Mucosa of rectum (tissue), 2 donors: Measurements from ENCODE around the gene NBPF1.
A peak's percentile ranks its signal among the peaks of the same experiment; 100 is the strongest.
"Not testable (repeated sequence)": the region's sequence is repeated elsewhere in the genome, so short reads cannot be mapped to it uniquely, and the experiment has no call there.

Source experiments
- H3K27ac ChIP-seq, 2 donors: one replicate each; pipeline ENCODE4 v1.7.0; 2013; ENCODE audit warnings: inconsistent platforms in 2 of 2, low read depth in 2 of 2, low read length in 2 of 2
- H3K27me3 ChIP-seq, 2 donors: one replicate each; pipeline ENCODE4 v1.7.0; 2013; ENCODE audit warnings: low read length in 2 of 2; ENCODE audit not compliant: control insufficient read depth in 2 of 2, insufficient read depth in 2 of 2
- H3K36me3 ChIP-seq, 2 donors: one replicate each; pipeline ENCODE4 v1.7.0; 2013; ENCODE audit warnings: low read length in 2 of 2; ENCODE audit not compliant: control insufficient read depth in 2 of 2, insufficient read depth in 2 of 2
- H3K4me1 ChIP-seq, 2 donors: one replicate each; pipeline ENCODE4 v1.7.0; 2013; ENCODE audit warnings: low read length in 2 of 2, mild to moderate bottlenecking in 1 of 2; ENCODE audit not compliant: control insufficient read depth in 2 of 2, insufficient read depth in 2 of 2
- H3K4me3 ChIP-seq, 2 donors: one replicate each; pipeline ENCODE4 v1.7.0; 2013; ENCODE audit warnings: low read length in 2 of 2
- H3K9ac ChIP-seq, 2 donors: one replicate each; pipeline ENCODE4 v1.7.0; 2013; ENCODE audit warnings: low read length in 2 of 2, low read depth in 1 of 2, mild to moderate bottlenecking in 1 of 2
- H3K9me3 ChIP-seq, 2 donors: one replicate each; pipeline ENCODE4 v1.7.0; 2013; ENCODE audit warnings: low read length in 2 of 2; ENCODE audit not compliant: control insufficient read depth in 2 of 2
- donor health status: healthy.
- donor health status: Normal muscosa, but diverticular disease.

NBPF1 gene

DNA sequence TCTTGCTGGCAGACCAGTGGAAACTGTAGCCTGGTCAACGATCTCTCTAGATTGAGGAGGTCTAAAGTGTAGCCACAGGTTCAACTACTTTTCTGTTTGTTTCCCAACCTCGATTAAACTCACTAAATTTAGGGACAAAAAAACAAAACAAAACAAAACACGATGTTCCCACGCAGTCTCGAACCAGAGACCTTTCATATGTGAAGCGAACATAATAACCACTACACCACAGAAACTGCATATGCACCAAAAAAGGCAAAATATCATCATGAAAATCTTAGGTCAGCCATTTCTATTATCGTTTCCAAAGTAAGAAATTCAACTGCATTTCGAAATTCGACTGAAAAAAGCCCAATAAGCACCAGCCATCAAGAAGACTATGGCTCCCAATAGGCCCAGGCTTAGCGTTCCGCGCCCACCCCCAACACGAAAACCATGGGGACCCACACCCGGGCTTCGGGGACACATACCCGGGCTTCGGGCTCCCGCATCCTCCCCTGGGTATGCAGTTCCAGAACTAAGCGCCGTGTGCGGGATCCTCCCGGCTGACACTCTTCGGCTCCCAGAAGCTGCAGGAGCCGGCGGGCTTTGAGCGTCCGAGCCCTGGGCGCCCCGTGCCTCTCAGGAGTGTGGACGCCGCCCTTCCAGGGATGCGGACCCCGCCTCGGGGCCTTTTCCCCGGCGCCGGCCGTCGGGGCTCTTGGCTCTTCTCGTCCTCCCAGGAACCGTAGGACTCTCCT is 65.7 kb downstream of the NBPF1 start:
- H3K4me1 ChIP-seq, H3K4me3 ChIP-seq: not testable (repeated sequence)

DNA sequence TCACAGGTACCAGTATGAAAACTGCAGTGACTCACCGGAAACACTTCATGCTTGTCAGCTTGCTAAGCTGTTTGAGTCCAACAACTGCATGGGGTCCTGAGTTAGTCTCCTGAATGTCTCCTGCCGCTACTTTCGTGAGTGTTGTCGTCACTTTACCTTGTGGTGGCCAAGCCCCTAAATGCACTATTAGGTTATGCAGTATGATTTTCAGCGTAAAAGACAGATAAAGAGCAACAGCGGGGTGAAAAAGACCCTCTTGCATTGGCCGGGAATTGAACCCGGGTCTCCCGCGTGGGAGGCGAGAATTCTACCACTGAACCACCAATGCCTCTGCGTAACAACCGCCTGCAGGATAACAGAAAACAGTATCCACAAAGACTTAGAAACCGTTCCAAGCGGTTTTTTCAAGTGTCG is 67.7 kb downstream of the NBPF1 start:
- H3K4me1 ChIP-seq, H3K4me3 ChIP-seq, H3K9ac ChIP-seq, H3K9me3 ChIP-seq, H3K27me3 ChIP-seq, H3K36me3 ChIP-seq, H3K27ac ChIP-seq: not testable (repeated sequence)

More for the DNA sequence above, 65.7 kb downstream of the NBPF1 start:
- not testable (repeated sequence) for H3K36me3 ChIP-seq, H3K27me3 ChIP-seq, H3K27ac ChIP-seq, H3K9me3 ChIP-seq, H3K9ac ChIP-seq

DNA sequence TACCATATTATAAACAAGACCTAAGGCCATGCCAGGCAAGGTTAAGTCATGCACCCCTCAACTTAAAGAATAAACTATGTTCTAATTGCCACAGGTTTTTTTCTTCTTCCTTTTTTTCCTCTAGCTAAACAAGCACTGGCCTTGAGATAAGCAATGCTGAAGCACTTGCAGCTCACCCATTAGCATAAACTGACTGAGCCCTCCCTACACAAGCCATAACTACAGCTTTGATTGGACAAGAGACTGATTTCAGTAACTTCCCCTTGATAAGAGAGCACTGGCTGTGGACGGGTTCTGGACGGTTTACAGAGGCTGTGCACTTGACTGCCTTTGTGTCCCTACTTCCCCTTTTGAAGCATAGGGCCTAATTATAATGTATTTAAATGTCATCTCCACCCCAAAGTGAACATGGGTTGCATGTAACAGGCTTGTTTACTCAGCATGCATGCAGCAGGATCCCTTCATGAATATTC is 72.9 kb downstream of the NBPF1 start:
- not testable (repeated sequence) for H3K27me3 ChIP-seq, H3K27ac ChIP-seq, H3K9ac ChIP-seq, H3K4me1 ChIP-seq, H3K36me3 ChIP-seq, H3K4me3 ChIP-seq, H3K9me3 ChIP-seq

DNA sequence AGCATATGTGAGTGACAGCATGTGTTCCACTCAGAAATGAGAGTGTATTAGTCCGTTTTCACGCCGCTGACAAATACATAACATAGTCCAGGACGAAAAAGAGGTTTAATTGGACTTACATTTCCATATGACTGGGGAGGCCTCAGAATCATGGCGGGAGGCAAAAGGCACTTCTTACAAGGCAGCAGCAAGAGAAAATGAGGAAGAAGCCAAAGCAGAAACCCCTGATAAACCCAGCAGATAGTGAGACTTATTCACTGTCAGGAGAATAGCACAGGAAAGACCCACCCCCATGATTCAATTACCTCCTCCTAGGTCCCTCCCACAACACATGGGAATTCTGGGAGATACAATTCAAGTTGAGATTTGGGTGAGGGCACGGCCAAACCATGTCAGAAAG is 75.8 kb downstream of the NBPF1 start:
- not testable (repeated sequence) for H3K36me3 ChIP-seq, H3K27ac ChIP-seq, H3K9me3 ChIP-seq, H3K4me1 ChIP-seq, H3K9ac ChIP-seq, H3K4me3 ChIP-seq, H3K27me3 ChIP-seq

DNA sequence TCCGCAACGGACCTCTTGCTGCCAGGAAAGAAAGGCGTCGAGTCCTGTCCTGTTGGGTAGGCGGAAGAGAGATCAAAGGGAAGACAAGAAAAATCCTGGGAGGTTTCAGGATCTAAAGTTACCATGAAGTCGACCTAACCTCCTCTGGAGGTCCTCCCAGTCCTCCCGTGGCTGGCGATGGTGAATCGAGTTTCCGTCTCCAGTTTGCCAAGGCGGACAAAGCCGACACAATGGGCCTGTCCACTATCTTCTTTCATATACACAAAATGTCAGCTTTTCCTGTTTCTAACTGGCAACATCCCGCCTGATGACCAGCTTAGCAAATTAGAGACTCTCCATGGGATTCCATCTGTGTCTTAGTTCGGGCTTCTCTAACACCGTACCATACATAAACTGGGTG is 76.6 kb downstream of the NBPF1 start:
- not testable (repeated sequence) for H3K4me1 ChIP-seq, H3K9me3 ChIP-seq, H3K9ac ChIP-seq, H3K36me3 ChIP-seq, H3K27ac ChIP-seq, H3K27me3 ChIP-seq, H3K4me3 ChIP-seq

DNA sequence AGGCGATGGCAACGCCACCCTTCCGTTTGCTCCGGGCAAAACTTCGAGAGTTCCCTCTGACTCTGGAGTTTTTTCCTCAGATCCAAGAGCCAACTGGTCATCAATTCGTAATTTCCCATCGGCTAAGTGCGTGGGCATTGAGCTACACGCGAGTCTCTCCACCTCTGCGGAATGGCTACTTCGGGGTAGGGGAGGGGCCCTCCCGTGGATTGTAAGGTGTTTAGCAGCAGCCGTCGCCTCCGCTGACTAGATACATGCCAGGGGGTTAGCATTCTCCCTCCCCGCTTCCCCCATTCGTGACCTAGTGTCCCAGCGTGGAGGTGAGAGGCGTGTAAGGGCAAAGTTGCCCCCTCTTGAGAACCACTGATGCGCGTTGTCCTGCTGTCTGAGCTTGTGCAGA is 77.5 kb downstream of the NBPF1 start:
- not testable (repeated sequence) for H3K9me3 ChIP-seq, H3K27ac ChIP-seq, H3K36me3 ChIP-seq, H3K9ac ChIP-seq, H3K4me3 ChIP-seq, H3K4me1 ChIP-seq, H3K27me3 ChIP-seq

DNA sequence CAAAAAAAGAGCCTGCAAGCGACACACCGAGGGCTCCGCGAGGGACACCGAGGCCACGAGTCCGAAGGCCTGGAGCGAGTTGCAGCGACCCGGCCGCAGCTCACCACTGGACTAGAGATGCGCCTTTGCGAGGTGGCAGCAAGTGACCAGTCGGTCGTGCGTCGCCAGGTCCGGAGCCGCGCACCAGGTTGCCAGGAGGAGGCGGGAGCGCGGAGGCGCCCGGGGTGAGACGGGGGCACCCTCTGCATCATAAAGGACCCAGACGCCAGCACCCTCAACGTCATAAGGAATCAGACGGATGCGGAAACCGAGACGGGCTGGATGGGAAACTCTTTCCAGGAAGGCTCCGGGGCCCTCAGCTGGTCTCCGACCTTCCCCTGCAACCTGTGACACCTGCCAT is 77.9 kb downstream of the NBPF1 start:
- H3K4me1 ChIP-seq, H3K27me3 ChIP-seq, H3K36me3 ChIP-seq, H3K4me3 ChIP-seq, H3K27ac ChIP-seq, H3K9ac ChIP-seq, H3K9me3 ChIP-seq: not testable (repeated sequence)

DNA sequence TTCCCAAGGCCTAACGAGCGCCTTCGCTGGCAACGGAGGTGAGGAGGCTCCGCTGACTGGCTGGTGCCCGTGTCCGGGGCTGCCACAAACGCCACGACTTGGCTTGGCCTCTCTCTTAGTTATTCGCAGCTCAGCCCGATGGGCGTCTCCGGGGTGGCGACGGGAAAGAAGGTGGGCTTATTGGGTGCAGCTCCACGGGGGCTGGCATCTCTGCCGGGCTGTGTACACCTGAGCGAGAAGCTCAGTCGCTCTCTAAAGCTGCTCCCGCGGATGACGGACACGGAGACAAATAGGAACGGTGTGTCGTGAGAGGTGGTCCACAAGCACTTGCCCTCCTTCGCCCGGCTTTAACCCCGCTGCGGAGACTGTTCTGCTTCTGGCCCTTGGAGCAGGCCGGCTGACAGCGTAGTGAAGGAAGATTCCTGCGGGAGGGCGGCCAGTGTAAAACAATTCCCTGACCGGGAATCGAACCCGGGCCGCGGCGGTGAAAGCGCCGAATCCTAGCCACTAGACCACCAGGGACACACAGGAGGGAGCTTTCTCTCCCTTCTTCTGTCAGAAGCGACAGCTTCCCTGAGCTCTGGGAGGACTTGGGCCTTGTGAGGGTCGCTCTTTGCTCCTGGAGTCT is 78.4 kb downstream of the NBPF1 start:
- H3K4me3 ChIP-seq, result not testable (repeated sequence)

DNA sequence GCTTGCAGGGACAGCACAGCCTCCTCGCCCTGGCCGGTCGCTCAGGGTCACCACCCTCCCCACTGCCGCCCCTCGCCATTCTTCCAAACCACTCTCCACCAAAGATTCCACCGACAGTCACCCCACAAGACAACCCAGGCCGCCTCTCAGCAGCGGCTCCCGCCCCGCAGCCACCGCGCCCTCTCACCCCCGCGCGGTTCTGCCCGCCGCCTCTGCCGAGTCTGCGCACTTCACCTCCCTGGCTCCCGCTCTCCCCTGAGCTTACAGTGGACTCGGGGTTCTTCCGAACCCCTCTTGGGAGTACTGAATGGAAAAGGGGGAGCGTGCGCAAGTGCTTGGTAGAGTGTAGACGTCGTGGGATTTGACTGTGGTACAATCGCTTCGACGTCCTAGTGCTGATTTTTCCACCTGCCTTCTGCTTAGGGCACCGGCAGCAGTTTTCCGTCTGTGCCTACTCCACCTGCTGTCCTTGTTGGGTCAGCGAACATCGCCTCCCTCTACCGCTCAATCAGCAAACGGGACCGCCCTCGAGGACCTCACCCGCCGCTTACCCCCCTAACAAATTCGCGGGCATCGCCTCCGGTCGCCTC is 79.0 kb downstream of the NBPF1 start:
- not testable (repeated sequence) for H3K27me3 ChIP-seq, H3K36me3 ChIP-seq, H3K9me3 ChIP-seq, H3K9ac ChIP-seq, H3K4me1 ChIP-seq, H3K27ac ChIP-seq
- H3K4me3 ChIP-seq, result peak overlapping the region in 1 of 2 donors; percentile 31

More for the DNA sequence above, 78.4 kb downstream of the NBPF1 start:
- not testable (repeated sequence) for H3K27ac ChIP-seq, H3K9ac ChIP-seq, H3K36me3 ChIP-seq, H3K27me3 ChIP-seq, H3K9me3 ChIP-seq, H3K4me1 ChIP-seq

DNA sequence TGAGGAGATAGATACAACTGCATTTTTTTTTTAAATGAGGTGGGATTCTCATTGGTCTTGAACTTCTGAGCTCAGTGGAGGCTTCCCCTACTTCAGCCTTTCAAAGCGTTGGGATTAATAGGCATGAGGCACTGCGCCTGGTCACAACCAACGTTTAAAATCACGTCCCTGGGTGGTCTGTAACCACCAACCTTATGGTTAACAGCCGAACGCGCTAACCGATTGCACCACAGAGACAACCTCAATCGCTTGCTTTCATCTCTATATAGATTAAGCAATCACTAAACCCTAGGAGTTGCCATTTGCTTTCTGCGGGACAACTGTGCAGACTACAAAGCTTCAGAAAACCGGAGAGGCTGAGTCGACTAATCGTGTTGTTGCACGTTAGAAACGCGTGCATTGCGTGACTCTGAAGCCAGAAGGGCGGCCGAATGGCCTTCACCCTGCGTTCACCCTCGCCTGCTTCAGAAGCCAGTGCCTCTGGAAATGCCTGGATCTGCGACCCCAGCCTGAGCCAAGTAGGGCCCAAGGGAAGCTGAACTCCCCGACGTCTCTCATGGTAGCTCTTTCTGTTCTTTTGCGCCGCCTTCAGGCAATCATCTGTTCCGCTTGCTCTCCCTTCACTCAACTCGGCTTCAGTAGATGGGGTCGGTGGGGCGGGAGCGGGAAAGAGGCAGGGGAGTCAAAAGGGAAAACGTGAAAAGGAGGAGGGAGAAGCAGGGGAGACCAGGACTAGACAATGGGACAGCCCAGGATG is 81.0 kb downstream of the NBPF1 start:
- not testable (repeated sequence) for H3K36me3 ChIP-seq, H3K9ac ChIP-seq, H3K27ac ChIP-seq, H3K27me3 ChIP-seq, H3K4me1 ChIP-seq, H3K4me3 ChIP-seq, H3K9me3 ChIP-seq
